HG02588 (cell line): ENCODE results near the gene MAPK11.

Experiments
- ATAC-seq: cut with Tn5 transposase; IDR thresholded peaks from one replicate; pipeline ENCODE4 v1.9.1; 2021; ENCODE audit warnings: mild to moderate bottlenecking, moderate library complexity; ENCODE audit not compliant: unreplicated experiment

The MAPK11 gene

GRCh38 chr22:50227579-50228215 is 42.5 kb downstream of the MAPK11 start:
- no peak for ATAC-seq

DNA sequence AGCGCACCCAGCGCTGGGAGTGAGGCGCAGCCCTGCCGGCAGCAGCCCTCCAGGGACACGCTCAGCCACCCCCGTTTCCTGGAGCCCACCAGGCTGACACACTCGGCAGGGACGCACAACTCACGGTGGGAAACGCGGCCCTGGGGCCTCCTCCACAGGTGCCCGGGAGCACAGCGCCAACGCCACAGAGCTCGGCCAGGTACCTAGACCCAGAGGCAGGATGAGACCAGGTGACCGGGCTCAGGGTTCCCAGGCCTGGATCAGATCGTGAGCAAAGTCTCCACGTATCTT is 43.4 kb downstream of the MAPK11 start:
- no peak for ATAC-seq

- no peak for ATAC-seq
These were observed 43.9 kb downstream of the MAPK11 start for GRCh38 chr22:50226063-50226874.

- no peak for ATAC-seq
These were observed 44.8 kb downstream of the MAPK11 start for GRCh38 chr22:50225200-50225969.

DNA sequence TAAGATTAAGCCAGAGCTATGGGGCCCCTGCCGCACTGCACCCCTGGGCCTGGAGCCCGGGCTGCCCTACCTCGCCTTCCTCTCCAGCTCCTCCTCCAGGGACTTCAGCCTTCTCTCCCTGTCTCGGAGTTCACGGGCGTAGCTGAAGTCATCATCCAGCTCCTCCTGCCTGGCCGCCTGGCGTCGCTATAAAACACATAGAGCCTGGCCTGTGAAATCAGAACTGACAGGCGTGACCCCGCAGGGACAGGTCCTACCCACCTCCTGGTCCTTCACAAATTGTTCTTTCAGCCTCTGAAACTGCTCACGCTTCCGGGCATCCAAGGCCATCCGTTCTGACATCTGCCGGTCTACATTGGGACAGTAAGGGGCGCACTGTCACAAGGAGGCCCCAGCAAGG is 46.1 kb downstream of the MAPK11 start:
- no peak for ATAC-seq

DNA sequence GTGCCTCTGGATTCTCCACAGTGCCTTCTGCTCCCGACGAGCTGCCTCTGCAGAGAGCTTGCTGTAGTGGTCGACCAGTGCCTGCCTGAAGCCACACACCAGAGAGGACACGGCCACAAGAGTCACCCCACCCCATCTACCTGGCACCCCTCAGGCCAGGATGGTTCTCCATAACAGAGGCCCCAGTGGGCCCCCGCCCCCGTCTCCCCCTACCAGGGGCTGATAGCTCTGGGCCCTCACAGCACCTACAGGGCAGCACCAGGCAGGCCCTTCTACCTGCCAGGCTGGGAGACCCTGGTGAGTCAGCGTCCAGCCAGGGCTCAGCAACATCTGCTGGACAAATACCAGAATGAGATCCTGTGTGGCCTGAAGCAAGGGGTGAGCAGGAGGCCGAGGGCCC is 47.7 kb downstream of the MAPK11 start:
- ATAC-seq: no peak

DNA sequence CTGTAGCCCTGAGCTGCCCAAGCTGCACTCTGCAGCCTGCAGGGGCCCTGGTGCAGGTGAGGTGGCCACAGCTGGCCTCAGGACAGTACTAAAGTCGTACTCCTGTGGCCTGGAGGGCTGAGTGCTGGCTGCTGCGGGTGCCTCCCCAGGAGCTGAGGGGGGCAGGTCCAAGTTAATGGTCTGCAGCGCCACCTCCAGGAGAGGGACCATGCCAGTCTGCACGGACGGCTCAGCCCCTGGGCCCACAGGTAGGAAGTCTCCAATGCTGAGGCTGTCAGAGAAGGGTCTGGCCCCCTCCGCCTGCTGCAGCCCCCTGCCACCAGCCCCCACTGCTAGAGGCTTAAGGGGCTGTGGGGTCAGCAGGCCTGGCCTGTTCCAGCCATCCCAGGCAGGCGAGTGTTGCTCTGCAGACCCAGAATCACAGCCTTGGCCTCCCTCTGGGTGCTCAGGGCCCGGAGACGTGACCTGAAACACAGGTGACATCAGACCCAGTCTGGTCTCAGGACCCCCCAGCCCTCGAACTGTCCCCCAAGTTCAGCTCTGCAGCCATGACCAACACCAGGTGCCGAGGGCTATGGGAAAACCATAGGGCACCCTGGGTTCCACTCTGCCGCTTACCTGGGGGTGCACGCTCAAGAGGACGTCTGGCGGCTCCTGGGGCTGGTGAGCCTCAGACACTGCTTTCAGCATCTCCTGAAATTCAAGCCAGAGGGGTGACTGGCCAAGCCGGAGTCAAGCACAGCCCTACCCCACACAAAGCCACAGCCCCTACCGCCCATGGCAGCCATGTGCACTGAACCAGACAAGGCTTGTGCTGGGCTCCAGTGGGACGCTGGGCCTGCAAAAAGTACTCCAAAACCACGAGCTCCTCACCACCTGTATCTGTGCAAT is 48.5 kb downstream of the MAPK11 start:
- no peak for ATAC-seq

- ATAC-seq: no peak
These were observed 49.4 kb downstream of the MAPK11 start for GRCh38 chr22:50220603-50221409.

- no peak for ATAC-seq
These were observed 50.2 kb downstream of the MAPK11 start for GRCh38 chr22:50219800-50220602.

DNA sequence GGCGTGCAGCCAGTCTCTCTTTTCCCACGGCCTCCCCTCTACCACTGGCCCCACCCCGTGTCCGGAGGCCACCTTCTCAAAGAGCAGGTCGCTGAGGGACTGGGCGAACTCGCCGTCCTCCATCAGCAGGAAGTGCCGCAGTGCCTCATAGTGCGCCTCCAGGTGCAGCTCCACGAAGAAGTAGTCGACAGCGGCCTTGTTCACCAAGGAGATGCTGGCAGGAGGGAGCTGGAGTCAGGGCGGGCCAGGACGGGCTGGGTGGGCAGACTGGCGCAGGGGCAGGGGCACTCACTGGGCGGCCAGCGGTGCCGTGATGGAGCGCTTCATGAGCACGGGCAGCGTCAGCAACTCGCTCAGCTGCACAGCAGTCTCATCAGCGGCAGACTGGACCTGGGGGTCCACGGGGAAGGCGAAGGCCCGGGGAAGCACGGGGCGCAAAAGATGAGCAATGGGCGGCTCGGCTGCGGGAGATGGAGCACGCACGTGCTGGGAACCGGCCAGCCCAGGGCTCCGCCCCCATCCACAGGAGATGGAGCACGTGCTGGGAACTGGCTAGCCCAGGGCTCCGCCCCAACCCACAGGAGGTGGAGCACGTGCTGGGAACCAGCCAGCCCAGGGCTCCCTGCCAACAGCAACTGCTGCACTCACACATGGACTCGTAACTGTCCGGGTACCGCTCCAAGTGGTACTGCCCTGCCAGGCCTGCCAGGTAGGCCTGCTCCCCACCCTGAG is 51.0 kb downstream of the MAPK11 start:
- no peak for ATAC-seq

DNA sequence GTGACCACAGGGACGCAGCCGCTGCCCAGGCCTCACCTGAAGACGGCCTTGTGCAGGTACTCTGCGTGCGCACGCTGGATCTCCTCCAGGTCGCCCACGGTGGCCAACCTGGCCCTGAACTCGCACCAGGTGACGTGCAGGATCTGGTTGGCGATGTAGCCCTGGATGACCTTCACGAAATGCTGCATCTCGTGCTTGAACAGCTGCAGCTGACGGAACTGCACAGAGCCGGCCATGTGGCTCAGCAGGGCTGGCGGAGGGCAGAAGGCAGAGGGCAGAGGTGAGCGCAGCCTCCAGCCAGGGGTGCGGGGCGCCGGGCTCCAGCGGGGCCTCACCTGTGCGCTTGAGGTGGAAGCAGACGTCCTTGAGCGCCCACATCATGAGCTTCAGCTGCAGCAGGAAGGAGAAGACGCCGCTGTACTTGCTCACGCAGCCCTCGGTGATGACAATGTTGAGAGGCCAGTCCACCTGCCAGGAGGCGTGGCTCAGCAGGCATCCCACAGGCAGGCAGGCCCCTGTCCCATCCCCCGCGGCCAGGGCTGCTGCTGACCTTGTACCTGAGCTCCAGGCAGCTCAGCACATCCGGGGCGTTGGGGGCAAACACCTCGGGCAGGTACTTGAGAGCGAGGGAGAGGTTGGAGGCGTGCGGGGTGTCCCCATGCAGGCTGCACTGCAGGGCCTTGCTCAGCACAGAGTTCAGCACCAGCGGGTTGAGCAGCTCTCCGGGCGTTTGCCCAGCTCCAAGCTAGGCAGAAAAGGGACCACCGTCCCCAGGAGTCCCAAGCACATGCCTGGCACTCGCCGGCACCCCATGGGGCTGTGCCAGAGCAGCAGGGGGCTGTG is 51.8 kb downstream of the MAPK11 start:
- ATAC-seq: no peak

GRCh38 chr22:50217543-50218152 is 52.5 kb downstream of the MAPK11 start:
- no peak for ATAC-seq

DNA sequence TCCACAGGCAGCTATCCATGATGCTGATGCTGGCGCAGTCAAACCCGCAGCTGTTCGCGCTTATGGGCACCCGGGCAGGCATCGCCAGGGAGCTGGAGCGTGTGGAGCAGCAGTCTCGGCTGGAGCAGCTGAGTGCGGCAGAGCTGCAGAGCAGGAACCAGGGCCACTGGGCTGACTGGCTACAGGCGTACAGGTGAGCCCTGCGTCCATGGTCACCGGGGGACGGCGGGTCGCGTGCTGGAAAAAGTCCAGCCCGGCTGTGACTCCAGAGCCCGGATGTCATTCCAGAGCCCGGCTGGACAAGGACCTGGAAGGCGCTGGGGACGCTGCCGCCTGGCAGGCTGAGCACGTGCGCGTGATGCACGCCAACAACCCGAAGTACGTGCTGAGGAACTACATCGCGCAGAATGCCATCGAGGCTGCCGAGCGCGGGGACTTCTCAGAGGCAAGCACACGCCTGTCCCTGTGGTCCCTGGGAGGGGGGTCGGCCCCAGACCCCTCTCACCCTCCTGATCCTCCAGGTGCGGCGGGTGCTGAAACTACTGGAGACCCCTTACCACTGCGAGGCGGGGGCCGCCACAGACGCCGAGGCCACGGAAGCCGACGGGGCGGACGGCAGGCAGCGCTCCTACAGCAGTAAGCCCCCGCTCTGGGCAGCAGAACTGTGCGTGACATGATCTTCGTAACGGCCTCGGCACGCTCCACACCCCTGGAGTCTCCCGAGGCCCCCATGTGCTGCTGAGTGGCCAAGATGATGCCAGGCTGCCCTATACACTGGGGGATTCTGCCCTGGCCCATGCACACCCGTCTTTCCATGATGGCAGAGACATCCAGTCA is 53.3 kb downstream of the MAPK11 start:
- no peak for ATAC-seq

- no peak for ATAC-seq
These were observed 54.0 kb downstream of the MAPK11 start for GRCh38 chr22:50216055-50216683.

GRCh38 chr22:50215297-50216054 is 54.7 kb downstream of the MAPK11 start:
- no peak for ATAC-seq
